A549 (cell line): ENCODE measurements around the gene NEK7. TPM values are rescaled to one million over a fixed set of nuclear protein-coding genes. Genes with fewer than 3 reads are reported as not detected.
A peak's percentile ranks its signal among the peaks of the same experiment; 100 is the strongest.

ENCODE experiments used
- ATAC-seq, 2 experiments: fragments of 200-7000 bp in 1 of 2; fragments of >200 bp in 1 of 2; cut with Nextera tagmentation in 1 of 2; cut with Tn5 transposase in 1 of 2; 3 replicates each; pipeline versions ENCODE4 v1.8.0 to v1.9.1; 2018 to 2020; ENCODE audit warnings: mild to moderate bottlenecking in 1 of 2, moderate library complexity in 1 of 2
- CTCF ChIA-PET: fragments of 300-600 bp; sonication (Branson Sonifier 250); formaldehyde crosslinking; extraction: SDS; loops from one replicate; lab custom pipeline; 2021; ENCODE audit warnings: antibody characterized with exemption, inconsistent platforms; lab: Yijun Ruan, JAX
- POLR2A ChIA-PET: fragments of 350-600 bp; formaldehyde crosslinking; extraction: SDS; loops from one replicate; lab custom pipeline; 2021; ENCODE audit warnings: antibody characterized with exemption, inconsistent platforms; lab: Yijun Ruan, JAX
- DNase-seq, 2 experiments: peaks; one replicate each; pipeline versions ENCODE4 v3.0.0 to v3.0.0-alpha.2; 2011 to 2016; ENCODE audit warnings: low read depth in 1 of 2, low spot score in 1 of 2
- FAIRE-seq: peaks from 2 replicates; lab custom pipeline; 2011; peaks lifted over from hg19 to GRCh38; lab: Jason Lieb, UNC
- H3K27ac ChIP-seq, 2 experiments: fragments of >200 bp; sonication (Bioruptor Twin); formaldehyde crosslinking; 3 replicates each; pipeline ENCODE4 v1.5.1; 2016 to 2017
- H3K4me1 ChIP-seq: fragments of >200 bp; sonication (Bioruptor Twin); formaldehyde crosslinking; 3 replicates; pipeline ENCODE4 v1.6.1; 2016
- H3K4me2 ChIP-seq: fragments of >200 bp; sonication (Bioruptor Twin); formaldehyde crosslinking; 3 replicates; pipeline ENCODE4 v1.6.1; 2016
- H3K4me3 ChIP-seq: fragments of >200 bp; sonication (Bioruptor Twin); formaldehyde crosslinking; 3 replicates; pipeline ENCODE4 v1.5.1; 2016
- H3K9me3 ChIP-seq: fragments of >200 bp; sonication (Bioruptor Twin); formaldehyde crosslinking; 3 replicates; pipeline ENCODE4 v1.6.1; 2016
- BHLHE40 ChIP-seq: IDR thresholded peaks from 2 replicates; pipeline ENCODE4 v1.6.1; 2012; ENCODE audit warnings: low read depth, low read length, inconsistent platforms
- CBX2 ChIP-seq: fragments of 200-600 bp; sonication (generic); IDR thresholded peaks from 2 replicates; pipeline ENCODE4 v1.6.1; 2016; ENCODE audit warnings: low read depth, mild to moderate bottlenecking, borderline replicate concordance
- CHD2 ChIP-seq: fragments of 150-350 bp; IDR thresholded peaks from 2 replicates; pipeline ENCODE4 v1.6.1; 2014; ENCODE audit warnings: low read length; ENCODE audit not compliant: partially characterized antibody
- EHF ChIP-seq: fragments of 250-450 bp; sonication (Bioruptor Pico); IDR thresholded peaks from 2 replicates; pipeline ENCODE4 v1.5.0; 2020; ENCODE audit warnings: mild to moderate bottlenecking
- EP300 ChIP-seq, 2 experiments: fragments of >200 bp; sonication (Bioruptor Twin); formaldehyde crosslinking; IDR thresholded peaks; 2 replicates in 1 of 2; 3 replicates in 1 of 2; pipeline ENCODE4 v1.6.1; 2016 to 2017
- FOSB ChIP-seq: fragments of 250-450 bp; sonication (Bioruptor Pico); IDR thresholded peaks from 2 replicates; pipeline ENCODE4 v1.5.0; 2020; ENCODE audit warnings: mild to moderate bottlenecking, moderate library complexity
- FOSL2 ChIP-seq, 2 experiments: fragments of 450-650 bp in 1 of 2; fragments of >200 bp in 1 of 2; sonication (Bioruptor Twin) in 1 of 2; formaldehyde crosslinking; IDR thresholded peaks; 2 replicates each; pipeline versions ENCODE4 v1.5.0 to v1.6.1; 2016 to 2020; ENCODE audit warnings: mild to moderate bottlenecking in 1 of 2, moderate library complexity in 1 of 2
- FOXS1 ChIP-seq: fragments of 250-450 bp; sonication (Bioruptor Pico); IDR thresholded peaks from 2 replicates; pipeline ENCODE4 v1.5.0; 2020; ENCODE audit warnings: mild to moderate bottlenecking, moderate library complexity
- GATA3 ChIP-seq: IDR thresholded peaks from 2 replicates; pipeline ENCODE4 v1.6.1; 2012; ENCODE audit warnings: borderline replicate concordance
- HDAC2 ChIP-seq: fragments of 200-600 bp; sonication (generic); IDR thresholded peaks from 2 replicates; pipeline ENCODE4 v1.6.1; 2016
- HES2 ChIP-seq: fragments of >200 bp; sonication (Bioruptor Twin); formaldehyde crosslinking; IDR thresholded peaks from 2 replicates; pipeline ENCODE4 v1.6.1; 2016
- HOXB13 ChIP-seq: fragments of 250-450 bp; sonication (Bioruptor Pico); IDR thresholded peaks from 2 replicates; pipeline ENCODE4 v1.5.0; 2020; ENCODE audit warnings: low read depth, mild to moderate bottlenecking, moderate library complexity
- JUNB ChIP-seq: fragments of >200 bp; sonication (Bioruptor Twin); formaldehyde crosslinking; IDR thresholded peaks from 2 replicates; pipeline ENCODE4 v1.6.1; 2016
- KDM1A ChIP-seq: fragments of 200-600 bp; sonication (generic); IDR thresholded peaks from 2 replicates; pipeline ENCODE4 v1.6.1; 2016; ENCODE audit warnings: low read depth, mild to moderate bottlenecking
- MAFK ChIP-seq: fragments of 450-650 bp; IDR thresholded peaks from 2 replicates; pipeline ENCODE4 v1.6.1; 2014; ENCODE audit not compliant: partially characterized antibody
- MAZ ChIP-seq: fragments of 150-350 bp; IDR thresholded peaks from 2 replicates; pipeline ENCODE4 v1.6.1; 2014; ENCODE audit warnings: antibody characterized with exemption, low read depth, low read length, borderline replicate concordance
- MYC ChIP-seq: IDR thresholded peaks from 2 replicates; pipeline ENCODE4 v1.6.1; 2012; ENCODE audit warnings: mild to moderate bottlenecking, inconsistent platforms, low read length, improper control_type of control experiment, borderline replicate concordance
- NFE2L2 ChIP-seq: fragments of 150-350 bp; conservative IDR thresholded peaks from 2 replicates; pipeline ENCODE4 v1.6.1; 2014; ENCODE audit warnings: low read length
- NR3C1 ChIP-seq: fragments of >200 bp; sonication (Bioruptor Twin); formaldehyde crosslinking; IDR thresholded peaks from 3 replicates; pipeline ENCODE4 v1.6.1; 2017
- PHF8 ChIP-seq: fragments of 200-600 bp; sonication (generic); IDR thresholded peaks from 2 replicates; pipeline ENCODE4 v1.6.1; 2016; ENCODE audit warnings: low read depth, mild to moderate bottlenecking, antibody characterized with exemption, moderate library complexity, borderline replicate concordance
- RCOR1 ChIP-seq: fragments of 150-350 bp; IDR thresholded peaks from 2 replicates; pipeline ENCODE4 v1.6.1; 2014; ENCODE audit warnings: antibody characterized with exemption, low read length, low read depth
- TFCP2L1 ChIP-seq: fragments of 250-450 bp; sonication (Bioruptor Pico); IDR thresholded peaks from 2 replicates; pipeline ENCODE4 v1.5.0; 2021; ENCODE audit warnings: mild to moderate bottlenecking
- ZSCAN20 ChIP-seq: fragments of 250-450 bp; sonication (Bioruptor Pico); IDR thresholded peaks from 2 replicates; pipeline ENCODE4 v1.8.0; 2022; ENCODE audit warnings: mild to moderate bottlenecking, moderate library complexity
- WGBS: methylation state at CpG from one replicate; pipeline ENCODE4 v1.1.6; 2017; ENCODE audit errors: missing lambda C conversion rate; 5-methylcytosine and 5-hydroxymethylcytosine counted together
- polyA plus RNA-seq, 4 experiments: library from polyadenylated mRNA; depleted of rRNA in 3 of 4; stranded (reverse); fragments of >200 nt; fragmentation: RNase III in 1 of 4; extraction: RNeasy Plus Mini Kit Qiagen cat#74134 plus additional on column Dnase treatment in 1 of 4; gene quantifications; 2 replicates in 3 of 4; 3 replicates in 1 of 4; pipeline ENCODE4 v1.2.3, GENCODE V29; 2011 to 2017
- TF ChIP-seq, protein P1 (sequence below): fragments of >200 bp; sonication (Bioruptor Twin); formaldehyde crosslinking; IDR thresholded peaks from 3 replicates; pipeline ENCODE4 v1.5.1; 2016

The NEK7 gene
- polyA plus RNA-seq, 2 of the 4 experiments (the other 2 are of a cell fraction) = 15.9 to 62.9 TPM

DNA sequence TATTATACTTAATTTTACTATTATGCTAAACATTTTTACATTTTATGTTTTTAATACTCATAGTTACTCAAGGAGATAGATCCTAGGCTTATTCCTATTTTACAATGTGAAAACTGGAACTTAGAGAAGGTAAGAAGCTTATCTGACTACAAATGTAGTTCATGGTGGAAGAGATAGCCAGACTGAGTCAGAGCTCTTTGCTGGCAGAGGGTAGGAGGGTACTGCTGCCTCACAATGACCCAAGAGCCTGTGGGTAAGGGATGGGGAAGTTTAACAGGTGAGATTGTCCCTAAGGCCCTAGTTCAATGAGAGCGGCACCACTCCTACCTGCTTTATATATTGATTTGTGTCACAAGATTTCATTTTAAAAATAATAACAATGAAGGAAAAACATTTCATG is 34.1 kb upstream of the NEK7 start:
- Histone ChIP-seq H3K27ac (peak overlapping the region; percentile 17 to 64; a peak in 5 of 6 replicates), H3K4me1 (peaks cover 81% of the 10 kb centered on the region), H3K4me2 (peak overlapping the region; percentile 64), H3K9me3 (no peaks in the 10 kb centered on the region), H3K4me3 (no peak overlapping the region)
- POLR2A ChIA-PET = no interaction called here
- no peak for FAIRE-seq
- DNase-seq = peak in 1 of 2 experiments; percentile 17
- TF ChIP-seq FOSB (no peak), NFE2L2 (no peak), CBX2 (no peak), HDAC2 (no peak), TFCP2L1 (CRISPR knock-in tag) (no peak), CHD2 (no peak), KDM1A (no peak), FOSL2 (IDR thresholded peaks at IDR 0.05) (no peak), FOSL2 (CRISPR knock-in tag; IDR thresholded peaks at IDR 0.05) (no peak), HOXB13 (CRISPR knock-in tag) (no peak), MYC (no peak), PHF8 (no peak), MAZ (no peak), BHLHE40 (no peak), NR3C1 (no peak), FOXS1 (CRISPR knock-in tag) (no peak), EHF (CRISPR knock-in tag) (no peak), GATA3 (no peak), MAFK (no peak)
- WGBS = 88% methylated on average over 1 of the region's 1 CpG
- peak in 1 of 2 experiments; percentile 17; a peak in 1 of 6 replicates for ATAC-seq
- CTCF ChIA-PET = interaction anchor here (0.6 to 1.3 kb wide), 6 partner anchors 8 to 507 kb away, joined by 4 read pairs; no protein-coding TSS in a partner anchor

- 12% methylated on average over 2 of the region's 2 CpGs for WGBS
- no peak for FAIRE-seq
Observed at GRCh38 chr1:198123133-198123532, 33.7 kb upstream of the NEK7 start.

DNA sequence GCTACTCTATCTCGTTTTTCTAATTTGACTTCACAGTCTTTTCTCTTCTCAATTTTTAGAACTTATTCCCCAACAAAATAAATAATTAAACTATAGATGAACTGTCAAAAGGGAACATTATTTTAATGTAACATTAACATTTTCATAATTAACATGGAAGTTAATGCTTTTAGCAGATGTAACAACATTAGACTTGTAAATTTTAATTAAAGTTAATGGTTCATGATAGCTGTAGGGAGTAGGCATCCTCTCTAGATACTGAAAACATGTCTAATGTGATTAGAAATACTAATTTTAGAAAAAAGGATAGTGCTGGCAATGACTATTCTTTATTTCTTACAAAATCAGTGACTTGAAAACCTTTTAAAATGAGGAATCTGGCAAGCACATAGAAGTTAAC is 32.1 kb upstream of the NEK7 start:
- no peak overlapping the region for H3K4me2 ChIP-seq
- FAIRE-seq = no peak
- no peak for DNase-seq
- H3K4me3 ChIP-seq = no peak overlapping the region
- H3K27ac ChIP-seq = no peak overlapping the region
- H3K4me1 ChIP-seq = peaks cover 85% of the 10 kb centered on the region
- 55% methylated on average over 1 of the region's 1 CpG for WGBS
- POLR2A ChIA-PET = no interaction called here
- TF ChIP-seq ZSCAN20 (no peak), RCOR1 (no peak), JUNB (no peak), EP300 (IDR thresholded peaks at IDR 0.05) (no peak), HES2 (no peak)
- TF ChIP-seq, protein P1, sequence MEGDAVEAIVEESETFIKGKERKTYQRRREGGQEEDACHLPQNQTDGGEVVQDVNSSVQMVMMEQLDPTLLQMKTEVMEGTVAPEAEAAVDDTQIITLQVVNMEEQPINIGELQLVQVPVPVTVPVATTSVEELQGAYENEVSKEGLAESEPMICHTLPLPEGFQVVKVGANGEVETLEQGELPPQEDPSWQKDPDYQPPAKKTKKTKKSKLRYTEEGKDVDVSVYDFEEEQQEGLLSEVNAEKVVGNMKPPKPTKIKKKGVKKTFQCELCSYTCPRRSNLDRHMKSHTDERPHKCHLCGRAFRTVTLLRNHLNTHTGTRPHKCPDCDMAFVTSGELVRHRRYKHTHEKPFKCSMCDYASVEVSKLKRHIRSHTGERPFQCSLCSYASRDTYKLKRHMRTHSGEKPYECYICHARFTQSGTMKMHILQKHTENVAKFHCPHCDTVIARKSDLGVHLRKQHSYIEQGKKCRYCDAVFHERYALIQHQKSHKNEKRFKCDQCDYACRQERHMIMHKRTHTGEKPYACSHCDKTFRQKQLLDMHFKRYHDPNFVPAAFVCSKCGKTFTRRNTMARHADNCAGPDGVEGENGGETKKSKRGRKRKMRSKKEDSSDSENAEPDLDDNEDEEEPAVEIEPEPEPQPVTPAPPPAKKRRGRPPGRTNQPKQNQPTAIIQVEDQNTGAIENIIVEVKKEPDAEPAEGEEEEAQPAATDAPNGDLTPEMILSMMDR = no peak
- ATAC-seq = no peak
- CTCF ChIA-PET = no interaction called here
- no peaks in the 10 kb centered on the region for H3K9me3 ChIP-seq

More at GRCh38 chr1:198123133-198123532, 33.7 kb upstream of the NEK7 start:
- Histone ChIP-seq H3K4me1 (peaks cover 81% of the 10 kb centered on the region), H3K27ac (peak overlapping the region; percentile 17 to 64; a peak in 5 of 6 replicates)
- POLR2A ChIA-PET = no interaction called here
- no peak for ATAC-seq
- TF ChIP-seq GATA3 (peak; percentile 19; the same call in 1 of the 2 replicates), FOSL2 (IDR thresholded peaks at IDR 0.05) (no peak), FOSL2 (CRISPR knock-in tag; IDR thresholded peaks at IDR 0.05) (no peak)
- TF ChIP-seq, all 56 proteins: peak for 1
- CTCF ChIA-PET = interaction anchor here (0.6 to 1.3 kb wide), 6 partner anchors 9 to 508 kb away, joined by 4 read pairs; no protein-coding TSS in a partner anchor
- Histone ChIP-seq H3K4me3 (no peak overlapping the region), H3K9me3 (no peaks in the 10 kb centered on the region), H3K4me2 (peak overlapping the region; percentile 64)
- no peak for DNase-seq
